ENCODE results near the gene TMEM200A.

DNA sequence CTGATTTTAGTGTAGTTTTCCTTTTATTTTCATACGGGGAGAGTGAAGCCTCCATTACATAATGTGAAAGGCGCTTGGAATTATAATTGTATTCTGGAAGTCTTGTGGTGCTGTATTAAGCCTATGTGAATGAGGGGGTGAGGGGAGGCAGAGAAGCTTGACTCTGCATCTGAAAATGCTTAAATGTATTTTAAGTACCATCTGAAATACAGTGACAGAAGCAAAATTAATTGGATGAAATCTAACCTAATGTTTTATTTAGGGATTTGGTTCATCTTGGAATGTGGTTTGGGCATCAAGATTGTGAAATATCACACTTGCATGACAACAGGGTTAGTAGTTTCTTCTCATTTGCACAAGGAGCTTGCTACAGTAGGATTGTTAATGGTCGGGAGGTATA is 41.2 kb downstream of the TMEM200A start:
- TF ChIP-seq, protein P1, sequence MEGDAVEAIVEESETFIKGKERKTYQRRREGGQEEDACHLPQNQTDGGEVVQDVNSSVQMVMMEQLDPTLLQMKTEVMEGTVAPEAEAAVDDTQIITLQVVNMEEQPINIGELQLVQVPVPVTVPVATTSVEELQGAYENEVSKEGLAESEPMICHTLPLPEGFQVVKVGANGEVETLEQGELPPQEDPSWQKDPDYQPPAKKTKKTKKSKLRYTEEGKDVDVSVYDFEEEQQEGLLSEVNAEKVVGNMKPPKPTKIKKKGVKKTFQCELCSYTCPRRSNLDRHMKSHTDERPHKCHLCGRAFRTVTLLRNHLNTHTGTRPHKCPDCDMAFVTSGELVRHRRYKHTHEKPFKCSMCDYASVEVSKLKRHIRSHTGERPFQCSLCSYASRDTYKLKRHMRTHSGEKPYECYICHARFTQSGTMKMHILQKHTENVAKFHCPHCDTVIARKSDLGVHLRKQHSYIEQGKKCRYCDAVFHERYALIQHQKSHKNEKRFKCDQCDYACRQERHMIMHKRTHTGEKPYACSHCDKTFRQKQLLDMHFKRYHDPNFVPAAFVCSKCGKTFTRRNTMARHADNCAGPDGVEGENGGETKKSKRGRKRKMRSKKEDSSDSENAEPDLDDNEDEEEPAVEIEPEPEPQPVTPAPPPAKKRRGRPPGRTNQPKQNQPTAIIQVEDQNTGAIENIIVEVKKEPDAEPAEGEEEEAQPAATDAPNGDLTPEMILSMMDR (IDR thresholded peaks at IDR 0.05 in 2 of 3, conservative IDR thresholded peaks at IDR 0.05 in 1 of 3; ENCODE audit: borderline replicate concordance in 1 of 3, insufficient read depth in 1 of 3, low read depth in 2 of 3, low read length in 2 of 3): no peak
- TF ChIP-seq EZH2phosphoT487 (IDR thresholded peaks at IDR 0.05; ENCODE audit: borderline replicate concordance): no peak
- no peak for TF ChIP-seq SRF (IDR thresholded peaks at IDR 0.05; ENCODE audit: low read depth)
- TF ChIP-seq SP1 (IDR thresholded peaks at IDR 0.05; ENCODE audit: low read depth): no peak
- TF ChIP-seq JUND (IDR thresholded peaks at IDR 0.05): no peak
- no peak for TF ChIP-seq TCF7L2 (IDR thresholded peaks at IDR 0.05; ENCODE audit: borderline replicate concordance, extremely low read depth, insufficient read depth, insufficient read length)
- TF ChIP-seq POLR2A (IDR thresholded peaks at IDR 0.05; ENCODE audit: borderline replicate concordance, extremely low read depth, insufficient read depth, insufficient read length): no peak
- TF ChIP-seq, protein P2, sequence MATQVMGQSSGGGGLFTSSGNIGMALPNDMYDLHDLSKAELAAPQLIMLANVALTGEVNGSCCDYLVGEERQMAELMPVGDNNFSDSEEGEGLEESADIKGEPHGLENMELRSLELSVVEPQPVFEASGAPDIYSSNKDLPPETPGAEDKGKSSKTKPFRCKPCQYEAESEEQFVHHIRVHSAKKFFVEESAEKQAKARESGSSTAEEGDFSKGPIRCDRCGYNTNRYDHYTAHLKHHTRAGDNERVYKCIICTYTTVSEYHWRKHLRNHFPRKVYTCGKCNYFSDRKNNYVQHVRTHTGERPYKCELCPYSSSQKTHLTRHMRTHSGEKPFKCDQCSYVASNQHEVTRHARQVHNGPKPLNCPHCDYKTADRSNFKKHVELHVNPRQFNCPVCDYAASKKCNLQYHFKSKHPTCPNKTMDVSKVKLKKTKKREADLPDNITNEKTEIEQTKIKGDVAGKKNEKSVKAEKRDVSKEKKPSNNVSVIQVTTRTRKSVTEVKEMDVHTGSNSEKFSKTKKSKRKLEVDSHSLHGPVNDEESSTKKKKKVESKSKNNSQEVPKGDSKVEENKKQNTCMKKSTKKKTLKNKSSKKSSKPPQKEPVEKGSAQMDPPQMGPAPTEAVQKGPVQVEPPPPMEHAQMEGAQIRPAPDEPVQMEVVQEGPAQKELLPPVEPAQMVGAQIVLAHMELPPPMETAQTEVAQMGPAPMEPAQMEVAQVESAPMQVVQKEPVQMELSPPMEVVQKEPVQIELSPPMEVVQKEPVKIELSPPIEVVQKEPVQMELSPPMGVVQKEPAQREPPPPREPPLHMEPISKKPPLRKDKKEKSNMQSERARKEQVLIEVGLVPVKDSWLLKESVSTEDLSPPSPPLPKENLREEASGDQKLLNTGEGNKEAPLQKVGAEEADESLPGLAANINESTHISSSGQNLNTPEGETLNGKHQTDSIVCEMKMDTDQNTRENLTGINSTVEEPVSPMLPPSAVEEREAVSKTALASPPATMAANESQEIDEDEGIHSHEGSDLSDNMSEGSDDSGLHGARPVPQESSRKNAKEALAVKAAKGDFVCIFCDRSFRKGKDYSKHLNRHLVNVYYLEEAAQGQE (IDR thresholded peaks at IDR 0.05; ENCODE audit: low read depth): no peak
- TF ChIP-seq RAD21 (IDR thresholded peaks at IDR 0.05; ENCODE audit: low read depth): no peak
- TF ChIP-seq SIN3A (IDR thresholded peaks at IDR 0.05; ENCODE audit: low read depth): no peak
- TF ChIP-seq, protein P3, sequence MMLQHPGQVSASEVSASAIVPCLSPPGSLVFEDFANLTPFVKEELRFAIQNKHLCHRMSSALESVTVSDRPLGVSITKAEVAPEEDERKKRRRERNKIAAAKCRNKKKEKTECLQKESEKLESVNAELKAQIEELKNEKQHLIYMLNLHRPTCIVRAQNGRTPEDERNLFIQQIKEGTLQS (IDR thresholded peaks at IDR 0.05): no peak
- no peak for TF ChIP-seq POLR2AphosphoS5 (IDR thresholded peaks at IDR 0.05; ENCODE audit: low read depth, low read length)
- no peak for TF ChIP-seq YY1 (IDR thresholded peaks at IDR 0.05; ENCODE audit: extremely low read depth, insufficient replicate concordance, low read depth, low read length)
- TF ChIP-seq, protein P4, sequence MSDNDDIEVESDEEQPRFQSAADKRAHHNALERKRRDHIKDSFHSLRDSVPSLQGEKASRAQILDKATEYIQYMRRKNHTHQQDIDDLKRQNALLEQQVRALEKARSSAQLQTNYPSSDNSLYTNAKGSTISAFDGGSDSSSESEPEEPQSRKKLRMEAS (IDR thresholded peaks at IDR 0.05): no peak
